Stimulated activated CD4-positive, alpha-beta T cell treated with anti-CD3 and anti-CD28 coated beads, TNF-alpha, amount 100 ng/mL, for 24 hours (primary cell): ENCODE data around the gene EXD3.
A peak's percentile ranks its signal among the peaks of the same experiment; 100 is the strongest.
"Not testable (repeated sequence)": the region's sequence is repeated elsewhere in the genome, so short reads cannot be mapped to it uniquely, and the experiment has no call there.

Experiments used
- DNase-seq, 3 experiments: peaks; one replicate each; pipeline ENCODE4 v3.0.0-alpha.2; 2020; ENCODE audit warnings: low read depth in 3 of 3

EXD3 gene

GRCh38 chr9:137411260-137411644 lies 11.7 kb downstream of the EXD3 start:
- no peak for DNase-seq

GRCh38 chr9:137410891-137411249 lies 12.1 kb downstream of the EXD3 start:
- no peak for DNase-seq

- DNase-seq: not testable (repeated sequence)
Measured at GRCh38 chr9:137410236-137410890, 12.6 kb downstream of the EXD3 start.

- DNase-seq: no peak
Measured at GRCh38 chr9:137409515-137409914, 13.4 kb downstream of the EXD3 start.

- DNase-seq: no peak
Measured at GRCh38 chr9:137408651-137409405, 14.1 kb downstream of the EXD3 start.

GRCh38 chr9:137407590-137408300 lies 15.2 kb downstream of the EXD3 start:
- DNase-seq: no peak

GRCh38 chr9:137406876-137407589 lies 15.9 kb downstream of the EXD3 start:
- DNase-seq: peak; percentile 21 to 66 (median 43)

- no peak for DNase-seq
Measured at GRCh38 chr9:137406085-137406760, 16.7 kb downstream of the EXD3 start.

GRCh38 chr9:137405677-137406081 lies 17.3 kb downstream of the EXD3 start:
- DNase-seq: no peak

- no peak for DNase-seq
Measured at GRCh38 chr9:137404961-137405567, 17.9 kb downstream of the EXD3 start.

- DNase-seq: no peak
Measured at GRCh38 chr9:137403269-137403668, 19.7 kb downstream of the EXD3 start.

GRCh38 chr9:137402746-137403145 lies 20.2 kb downstream of the EXD3 start:
- no peak for DNase-seq

GRCh38 chr9:137398561-137399468 lies 24.1 kb downstream of the EXD3 start:
- no peak for DNase-seq

GRCh38 chr9:137397675-137398423 lies 25.1 kb downstream of the EXD3 start:
- DNase-seq: peak; percentile 14 to 53 (median 16)

GRCh38 chr9:137396634-137397367 lies 26.2 kb downstream of the EXD3 start:
- DNase-seq: no peak

- no peak for DNase-seq
Measured at GRCh38 chr9:137396227-137396626, 26.7 kb downstream of the EXD3 start.

GRCh38 chr9:137395666-137396010 lies 27.3 kb downstream of the EXD3 start:
- no peak for DNase-seq

GRCh38 chr9:137394866-137395665 lies 27.9 kb downstream of the EXD3 start:
- no peak for DNase-seq
